Measurements from ENCODE around the gene EXOC3L2. TPM values are rescaled to one million over a fixed set of nuclear protein-coding genes. Genes with fewer than 3 reads are reported as not detected.

Gene EXOC3L2
- total RNA-seq, 2 experiments from 2014 or later: not detected

- no peaks in the 10 kb centered on the region for H3K9me3 Mint-ChIP-seq
- ChIA-PET CTCF (interaction anchor here (0.7 to 2.3 kb wide), 2 partner anchors 72 to 217 kb away, joined by 3 to 7 read pairs; no protein-coding TSS in a partner anchor), POLR2A (no interaction called here)
- no peak overlapping the region for H3K4me3 Mint-ChIP-seq
- H3K4me1 Mint-ChIP-seq (ENCODE audit: low read depth): no peaks in the 10 kb centered on the region
- DNase-seq: no peak
- TF ChIP-seq, protein P1, sequence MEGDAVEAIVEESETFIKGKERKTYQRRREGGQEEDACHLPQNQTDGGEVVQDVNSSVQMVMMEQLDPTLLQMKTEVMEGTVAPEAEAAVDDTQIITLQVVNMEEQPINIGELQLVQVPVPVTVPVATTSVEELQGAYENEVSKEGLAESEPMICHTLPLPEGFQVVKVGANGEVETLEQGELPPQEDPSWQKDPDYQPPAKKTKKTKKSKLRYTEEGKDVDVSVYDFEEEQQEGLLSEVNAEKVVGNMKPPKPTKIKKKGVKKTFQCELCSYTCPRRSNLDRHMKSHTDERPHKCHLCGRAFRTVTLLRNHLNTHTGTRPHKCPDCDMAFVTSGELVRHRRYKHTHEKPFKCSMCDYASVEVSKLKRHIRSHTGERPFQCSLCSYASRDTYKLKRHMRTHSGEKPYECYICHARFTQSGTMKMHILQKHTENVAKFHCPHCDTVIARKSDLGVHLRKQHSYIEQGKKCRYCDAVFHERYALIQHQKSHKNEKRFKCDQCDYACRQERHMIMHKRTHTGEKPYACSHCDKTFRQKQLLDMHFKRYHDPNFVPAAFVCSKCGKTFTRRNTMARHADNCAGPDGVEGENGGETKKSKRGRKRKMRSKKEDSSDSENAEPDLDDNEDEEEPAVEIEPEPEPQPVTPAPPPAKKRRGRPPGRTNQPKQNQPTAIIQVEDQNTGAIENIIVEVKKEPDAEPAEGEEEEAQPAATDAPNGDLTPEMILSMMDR (IDR thresholded peaks at IDR 0.05): no peak
- ATAC-seq: no peak
- no peak overlapping the region for H3K27ac Mint-ChIP-seq
- H3K27me3 Mint-ChIP-seq: no peaks in the 10 kb centered on the region
- intact Hi-C loops (cut with micrococcal nuclease): no loop called here
- H3K36me3 Mint-ChIP-seq (ENCODE audit: low read depth): peaks cover 3% of the 10 kb centered on the region
Observed at GRCh38 chr19:45267296-45267695, 22.1 kb upstream of the EXOC3L2 start.

GRCh38 chr19:45265375-45265774 lies 20.2 kb upstream of the EXOC3L2 start:
- ATAC-seq (no peak), DNase-seq (no peak)
- POLR2A ChIA-PET: no interaction called here
- Mint-ChIP-seq H3K27ac (no peak overlapping the region), H3K9me3 (no peaks in the 10 kb centered on the region), H3K27me3 (no peaks in the 10 kb centered on the region), H3K4me1 (ENCODE audit: low read depth) (no peaks in the 10 kb centered on the region), H3K4me3 (no peak overlapping the region), H3K36me3 (ENCODE audit: low read depth) (no peaks in the 10 kb centered on the region)
- CTCF ChIA-PET: interaction anchor here (0.9 kb wide), 1 partner anchor 17 kb away, joined by 3 read pairs; no protein-coding TSS in a partner anchor
- TF ChIP-seq, protein P1 (IDR thresholded peaks at IDR 0.05): no peak
- intact Hi-C loops (cut with micrococcal nuclease): no loop called here

DNA sequence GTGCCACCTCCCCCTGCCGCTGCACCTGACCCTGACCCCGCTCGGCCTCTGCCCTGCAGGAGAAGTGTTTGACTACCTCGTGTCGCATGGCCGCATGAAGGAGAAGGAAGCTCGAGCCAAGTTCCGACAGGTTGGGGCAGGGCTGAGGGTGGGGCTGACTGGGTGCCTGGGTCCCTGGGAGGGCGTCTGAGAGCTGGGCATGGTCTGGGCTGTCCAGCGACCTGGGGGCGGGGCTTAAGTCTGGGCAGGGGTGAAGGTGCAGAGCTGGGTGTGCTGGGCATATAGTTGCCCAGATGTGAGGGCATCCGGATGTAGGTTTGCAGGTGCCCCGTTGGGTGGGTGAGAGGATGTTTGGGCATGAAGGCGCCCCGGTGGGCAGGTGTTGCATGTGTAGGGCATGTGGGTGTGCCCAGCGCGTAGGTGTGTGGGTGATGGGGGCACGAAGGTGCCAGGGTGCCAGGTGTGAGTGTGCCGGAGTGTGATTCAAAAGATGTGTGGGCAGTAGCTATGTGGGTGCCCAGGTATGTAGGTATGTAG lies 19.6 kb upstream of the EXOC3L2 start:
- H3K36me3 Mint-ChIP-seq (ENCODE audit: low read depth): no peaks in the 10 kb centered on the region
- TF ChIP-seq, protein P1 (IDR thresholded peaks at IDR 0.05): no peak
- H3K27ac Mint-ChIP-seq: no peak overlapping the region
- DNase-seq: no peak
- H3K9me3 Mint-ChIP-seq: no peaks in the 10 kb centered on the region
- H3K27me3 Mint-ChIP-seq: no peaks in the 10 kb centered on the region
- intact Hi-C loops (cut with micrococcal nuclease): no loop called here
- no peak for ATAC-seq
- H3K4me1 Mint-ChIP-seq (ENCODE audit: low read depth): no peaks in the 10 kb centered on the region
- POLR2A ChIA-PET: interaction anchor here (0.6 kb wide), 1 partner anchor 467 kb away, joined by 3 read pairs; no protein-coding TSS in a partner anchor
- no peak overlapping the region for H3K4me3 Mint-ChIP-seq
- CTCF ChIA-PET: interaction anchor here (0.9 kb wide), 1 partner anchor 16 kb away, joined by 3 read pairs; no protein-coding TSS in a partner anchor

DNA sequence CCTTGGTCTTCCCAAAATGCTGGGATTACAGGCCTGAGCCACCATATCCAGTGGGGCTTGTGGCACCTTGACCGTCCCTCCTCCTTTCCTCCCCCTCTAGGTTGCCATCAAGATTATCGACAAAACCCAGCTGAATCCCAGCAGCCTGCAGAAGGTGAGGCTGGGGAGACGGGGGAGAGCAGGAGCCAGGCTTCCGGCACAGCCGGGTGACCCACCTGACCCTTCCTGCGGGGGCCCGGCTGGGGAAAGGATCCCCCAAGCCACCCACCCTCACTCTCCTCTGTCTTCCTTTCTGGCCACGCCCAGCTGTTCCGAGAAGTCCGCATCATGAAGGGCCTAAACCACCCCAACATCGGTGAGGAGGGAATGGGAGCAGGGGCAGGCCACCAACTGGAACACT lies 17.8 kb upstream of the EXOC3L2 start:
- no peaks in the 10 kb centered on the region for H3K4me1 Mint-ChIP-seq (ENCODE audit: low read depth)
- no peak for DNase-seq
- POLR2A ChIA-PET: no interaction called here
- no peak overlapping the region for H3K4me3 Mint-ChIP-seq
- TF ChIP-seq, protein P1 (IDR thresholded peaks at IDR 0.05): no peak
- no peak overlapping the region for H3K27ac Mint-ChIP-seq
- CTCF ChIA-PET: no interaction called here
- intact Hi-C loops (cut with micrococcal nuclease): no loop called here
- no peak for ATAC-seq
- H3K9me3 Mint-ChIP-seq: no peaks in the 10 kb centered on the region
- no peaks in the 10 kb centered on the region for H3K27me3 Mint-ChIP-seq
- H3K36me3 Mint-ChIP-seq (ENCODE audit: low read depth): no peaks in the 10 kb centered on the region

- H3K36me3 Mint-ChIP-seq (ENCODE audit: low read depth): no peaks in the 10 kb centered on the region
- H3K27ac Mint-ChIP-seq: no peak overlapping the region
- no peak for ATAC-seq
- TF ChIP-seq, protein P1 (IDR thresholded peaks at IDR 0.05): no peak
- CTCF ChIA-PET: no interaction called here
- no peak overlapping the region for H3K4me3 Mint-ChIP-seq
- no peaks in the 10 kb centered on the region for H3K9me3 Mint-ChIP-seq
- H3K4me1 Mint-ChIP-seq (ENCODE audit: low read depth): no peaks in the 10 kb centered on the region
- intact Hi-C loops (cut with micrococcal nuclease): no loop called here
- no peaks in the 10 kb centered on the region for H3K27me3 Mint-ChIP-seq
- POLR2A ChIA-PET: no interaction called here
- no peak for DNase-seq
Observed at GRCh38 chr19:45262570-45262969, 17.4 kb upstream of the EXOC3L2 start.
